SU-DHL-6 (cell line): ENCODE results near the gene DRC1.

Source experiments
- EZH2phosphoT487 ChIP-seq: fragments of 200-600 bp; sonication (generic), shearing (Covaris generic); conservative IDR thresholded peaks from 2 replicates; pipeline ENCODE4 v1.6.1; 2018; ENCODE audit warnings: mild to moderate bottlenecking, antibody characterized with exemption, low read length, moderate library complexity, mixed read lengths
- TF ChIP-seq, protein P1 (sequence below): fragments of 200-600 bp; sonication (generic); IDR thresholded peaks from one replicate; pipeline ENCODE4 v1.5.1; 2017; ENCODE audit warnings: antibody characterized with exemption, mild to moderate bottlenecking, low read length, moderate library complexity; ENCODE audit not compliant: insufficient read depth, poor library complexity, severe bottlenecking

- TF ChIP-seq, protein P1, sequence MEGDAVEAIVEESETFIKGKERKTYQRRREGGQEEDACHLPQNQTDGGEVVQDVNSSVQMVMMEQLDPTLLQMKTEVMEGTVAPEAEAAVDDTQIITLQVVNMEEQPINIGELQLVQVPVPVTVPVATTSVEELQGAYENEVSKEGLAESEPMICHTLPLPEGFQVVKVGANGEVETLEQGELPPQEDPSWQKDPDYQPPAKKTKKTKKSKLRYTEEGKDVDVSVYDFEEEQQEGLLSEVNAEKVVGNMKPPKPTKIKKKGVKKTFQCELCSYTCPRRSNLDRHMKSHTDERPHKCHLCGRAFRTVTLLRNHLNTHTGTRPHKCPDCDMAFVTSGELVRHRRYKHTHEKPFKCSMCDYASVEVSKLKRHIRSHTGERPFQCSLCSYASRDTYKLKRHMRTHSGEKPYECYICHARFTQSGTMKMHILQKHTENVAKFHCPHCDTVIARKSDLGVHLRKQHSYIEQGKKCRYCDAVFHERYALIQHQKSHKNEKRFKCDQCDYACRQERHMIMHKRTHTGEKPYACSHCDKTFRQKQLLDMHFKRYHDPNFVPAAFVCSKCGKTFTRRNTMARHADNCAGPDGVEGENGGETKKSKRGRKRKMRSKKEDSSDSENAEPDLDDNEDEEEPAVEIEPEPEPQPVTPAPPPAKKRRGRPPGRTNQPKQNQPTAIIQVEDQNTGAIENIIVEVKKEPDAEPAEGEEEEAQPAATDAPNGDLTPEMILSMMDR: no peak
- TF ChIP-seq EZH2phosphoT487: no peak
These were observed 85.1 kb downstream of the DRC1 start for GRCh38 chr2:26486789-26487188.
